NCI-H345 (cell line): ENCODE data around the gene PDE6D.
"Not testable (repeated sequence)": the region's sequence is repeated elsewhere in the genome, so short reads cannot be mapped to it uniquely, and the experiment has no call there.

Experiments used
- DNase-seq: peaks from one replicate; lab custom pipeline; 2025; lab: John Stamatoyannopoulos, UW

Gene PDE6D

GRCh38 chr2:231720292-231720986, 60.6 kb downstream of the PDE6D start:
- no peak for DNase-seq

GRCh38 chr2:231718799-231719198, 62.3 kb downstream of the PDE6D start:
- DNase-seq: no peak

GRCh38 chr2:231717281-231718171, 63.6 kb downstream of the PDE6D start:
- DNase-seq: no peak

GRCh38 chr2:231716666-231717280, 64.3 kb downstream of the PDE6D start:
- DNase-seq: no peak

- DNase-seq: no peak
Measured at GRCh38 chr2:231715988-231716616, 65.0 kb downstream of the PDE6D start.

GRCh38 chr2:231715499-231715837, 65.6 kb downstream of the PDE6D start:
- DNase-seq: no peak

GRCh38 chr2:231714639-231715498, 66.2 kb downstream of the PDE6D start:
- peak; percentile 73 for DNase-seq

- peak; percentile 93 for DNase-seq
Measured at GRCh38 chr2:231713730-231714638, 67.1 kb downstream of the PDE6D start.

- not testable (repeated sequence) for DNase-seq
Measured at GRCh38 chr2:231713406-231713729, 67.7 kb downstream of the PDE6D start.

GRCh38 chr2:231712451-231713021, 68.5 kb downstream of the PDE6D start:
- DNase-seq: not testable (repeated sequence)

GRCh38 chr2:231711677-231712450, 69.2 kb downstream of the PDE6D start:
- DNase-seq: no peak

- DNase-seq: no peak
Measured at GRCh38 chr2:231710799-231711676, 70.0 kb downstream of the PDE6D start.

- DNase-seq: peak; percentile 83
Measured at GRCh38 chr2:231709981-231710798, 70.9 kb downstream of the PDE6D start.

- peak; percentile 22 for DNase-seq
Measured at GRCh38 chr2:231709636-231709980, 71.5 kb downstream of the PDE6D start.

- DNase-seq: peak; percentile 29
Measured at GRCh38 chr2:231708773-231709635, 72.1 kb downstream of the PDE6D start.

GRCh38 chr2:231707927-231708772, 72.9 kb downstream of the PDE6D start, which contains the start of gene PTMA:
TSS of gene PTMA (plus strand) at chr2:231708525. CDS start at chr2:231708707, 182 bp downstream.
- DNase-seq: peak; percentile 99
